A549 (cell line): ENCODE data around the gene ADARB2.

Experiments
- CHD4 ChIP-seq: fragments of 200-600 bp; sonication (generic); IDR thresholded peaks from 2 replicates; pipeline ENCODE4 v1.6.1; 2016; ENCODE audit warnings: antibody characterized with exemption, mild to moderate bottlenecking, borderline replicate concordance
- CTCF ChIP-seq: fragments of >200 bp; sonication (Bioruptor Twin); formaldehyde crosslinking; IDR thresholded peaks from 3 replicates; pipeline ENCODE4 v1.5.1; 2016
- EHMT2 ChIP-seq: fragments of 200-600 bp; sonication (generic); IDR thresholded peaks from 2 replicates; pipeline ENCODE4 v1.6.1; 2016; ENCODE audit warnings: antibody characterized with exemption, low read depth, mild to moderate bottlenecking, moderate library complexity
- EP300 ChIP-seq, 2 experiments: fragments of >200 bp; sonication (Bioruptor Twin); formaldehyde crosslinking; IDR thresholded peaks; 2 replicates in 1 of 2; 3 replicates in 1 of 2; pipeline ENCODE4 v1.6.1; 2016 to 2017
- KDM5A ChIP-seq: fragments of 200-600 bp; sonication (generic); IDR thresholded peaks from 2 replicates; pipeline ENCODE4 v1.6.1; 2016; ENCODE audit warnings: antibody characterized with exemption, mild to moderate bottlenecking
- RFX5 ChIP-seq: fragments of 450-650 bp; IDR thresholded peaks from 2 replicates; pipeline ENCODE4 v1.7.1; 2014; ENCODE audit warnings: antibody characterized with exemption, mild to moderate bottlenecking, moderate library complexity
- TF ChIP-seq, protein P1 (sequence below): fragments of >200 bp; sonication (Bioruptor Twin); formaldehyde crosslinking; IDR thresholded peaks from 3 replicates; pipeline ENCODE4 v1.6.1; 2016
- TF ChIP-seq, protein P2 (sequence below): fragments of 150-350 bp; IDR thresholded peaks from 2 replicates; pipeline ENCODE4 v1.6.1; 2014; ENCODE audit warnings: low read depth, mild to moderate bottlenecking, low read length

DNA sequence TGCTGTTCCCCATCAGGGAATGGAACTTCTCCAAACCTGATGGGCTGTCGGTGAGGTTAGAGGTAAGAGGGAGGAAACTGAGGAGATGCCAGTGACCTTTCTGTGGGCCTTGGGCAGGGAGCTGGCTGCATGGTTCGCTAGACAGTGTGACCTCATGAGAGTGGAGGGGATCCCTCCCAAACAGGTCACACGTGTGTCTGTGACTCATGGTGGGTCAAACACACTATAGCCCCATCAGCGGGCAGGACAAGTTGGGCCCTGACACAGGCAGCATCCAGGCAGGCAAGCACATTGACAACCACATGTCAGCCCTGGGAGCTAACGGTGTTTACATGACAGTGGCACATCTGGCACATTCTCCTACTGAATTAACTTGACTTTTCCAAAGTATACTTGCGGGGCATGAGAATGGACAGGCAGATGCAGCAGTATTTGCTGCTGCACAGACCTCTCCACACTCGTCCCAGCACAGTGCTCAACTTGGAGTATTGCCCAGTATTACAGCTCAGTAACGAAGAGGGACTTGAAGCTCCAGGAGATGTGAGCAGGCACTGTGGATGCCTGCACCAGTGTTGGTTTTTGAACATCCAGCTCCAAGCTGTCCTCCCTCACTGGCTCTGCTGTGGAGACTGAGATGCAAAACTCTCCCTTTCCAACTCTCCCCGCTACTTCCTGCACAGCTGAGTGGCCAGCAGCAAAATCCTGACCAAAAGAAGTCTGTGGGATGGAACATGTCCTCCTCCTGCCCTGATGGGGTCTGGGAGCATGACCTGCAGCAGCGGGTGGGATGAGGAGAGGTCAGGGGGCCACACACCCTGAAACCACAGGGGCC, 481.5 kb downstream of the ADARB2 start:
- TF ChIP-seq EHMT2 (no peak), CHD4 (no peak), RFX5 (no peak), CTCF (no peak), EP300 (IDR thresholded peaks at IDR 0.05) (no peak), KDM5A (no peak)
- TF ChIP-seq, protein P1, sequence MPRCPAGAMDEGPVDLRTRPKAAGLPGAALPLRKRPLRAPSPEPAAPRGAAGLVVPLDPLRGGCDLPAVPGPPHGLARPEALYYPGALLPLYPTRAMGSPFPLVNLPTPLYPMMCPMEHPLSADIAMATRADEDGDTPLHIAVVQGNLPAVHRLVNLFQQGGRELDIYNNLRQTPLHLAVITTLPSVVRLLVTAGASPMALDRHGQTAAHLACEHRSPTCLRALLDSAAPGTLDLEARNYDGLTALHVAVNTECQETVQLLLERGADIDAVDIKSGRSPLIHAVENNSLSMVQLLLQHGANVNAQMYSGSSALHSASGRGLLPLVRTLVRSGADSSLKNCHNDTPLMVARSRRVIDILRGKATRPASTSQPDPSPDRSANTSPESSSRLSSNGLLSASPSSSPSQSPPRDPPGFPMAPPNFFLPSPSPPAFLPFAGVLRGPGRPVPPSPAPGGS: no peak
- TF ChIP-seq, protein P2, sequence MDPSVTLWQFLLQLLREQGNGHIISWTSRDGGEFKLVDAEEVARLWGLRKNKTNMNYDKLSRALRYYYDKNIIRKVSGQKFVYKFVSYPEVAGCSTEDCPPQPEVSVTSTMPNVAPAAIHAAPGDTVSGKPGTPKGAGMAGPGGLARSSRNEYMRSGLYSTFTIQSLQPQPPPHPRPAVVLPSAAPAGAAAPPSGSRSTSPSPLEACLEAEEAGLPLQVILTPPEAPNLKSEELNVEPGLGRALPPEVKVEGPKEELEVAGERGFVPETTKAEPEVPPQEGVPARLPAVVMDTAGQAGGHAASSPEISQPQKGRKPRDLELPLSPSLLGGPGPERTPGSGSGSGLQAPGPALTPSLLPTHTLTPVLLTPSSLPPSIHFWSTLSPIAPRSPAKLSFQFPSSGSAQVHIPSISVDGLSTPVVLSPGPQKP: no peak
